Measurements from ENCODE around the gene EEF1AKMT2.

EEF1AKMT2 gene

GRCh38 chr10:124728830-124729661, 62.6 kb downstream of the EEF1AKMT2 start:
- no peak overlapping the region for H3K18ac ChIP-seq (ENCODE audit: low read depth in 1 of 2, low read length in 2 of 2)
- no peak overlapping the region for H3K4me2 ChIP-seq (ENCODE audit: low read length, poor library complexity, severe bottlenecking)
- no peak overlapping the region for H4K91ac ChIP-seq (ENCODE audit: low read length)
- no peak overlapping the region for H3K14ac ChIP-seq (ENCODE audit: low read length in 2 of 2)
- H3K27me3 ChIP-seq (ENCODE audit: control insufficient read depth in 1 of 2, insufficient read depth in 1 of 2, low read length in 2 of 2) = no peaks in the 10 kb centered on the region
- H3K4me3 ChIP-seq (ENCODE audit: insufficient read depth in 1 of 2, low read depth in 1 of 2, low read length in 2 of 2) = no peak overlapping the region
- H3K9ac ChIP-seq (ENCODE audit: low read length) = no peak overlapping the region
- peaks cover 0 to 25% of the 10 kb centered on the region in 2 experiments for H3K36me3 ChIP-seq (ENCODE audit: control insufficient read depth in 1 of 2, insufficient read depth in 2 of 2, low read depth in 1 of 2, low read length in 2 of 2)
- H3K4me1 ChIP-seq (ENCODE audit: control insufficient read depth, insufficient read depth, low read depth, low read length) = peaks cover 6% of the 10 kb centered on the region
- H2AFZ ChIP-seq (ENCODE audit: low read depth, low read length) = no peak overlapping the region
- no peak overlapping the region for H2BK5ac ChIP-seq (ENCODE audit: low read depth, low read length, poor library complexity, severe bottlenecking)
- H3K27ac ChIP-seq (ENCODE audit: low read length, poor library complexity, severe bottlenecking) = no peak overlapping the region
- peaks cover 43% of the 10 kb centered on the region for H3K79me1 ChIP-seq (replicated peaks; ENCODE audit: low read length, poor library complexity, severe bottlenecking)
- H3K23ac ChIP-seq (ENCODE audit: low read length in 2 of 2) = no peak overlapping the region
- no peaks in the 10 kb centered on the region for H3K9me3 ChIP-seq (ENCODE audit: control insufficient read depth, low read length)
- no peak overlapping the region for H2BK120ac ChIP-seq (ENCODE audit: low read depth, low read length)
- 72% methylated on average over 8 of the region's 8 CpGs for WGBS
- no peak overlapping the region for H4K8ac ChIP-seq (ENCODE audit: low read length)
- no peak overlapping the region for H2AK5ac ChIP-seq (ENCODE audit: low read length, severe bottlenecking)
- H2BK12ac ChIP-seq (ENCODE audit: low read length in 2 of 2) = no peak overlapping the region
- no peak overlapping the region for H2BK15ac ChIP-seq (ENCODE audit: low read depth, poor library complexity, severe bottlenecking)
- no peak overlapping the region for H3K4ac ChIP-seq (ENCODE audit: low read depth in 1 of 2, low read length in 2 of 2)
- DNase-seq = peak; percentile 10

- no peak overlapping the region for H2AK5ac ChIP-seq (ENCODE audit: low read length, severe bottlenecking)
- H3K27me3 ChIP-seq (ENCODE audit: control insufficient read depth in 1 of 2, insufficient read depth in 1 of 2, low read length in 2 of 2) = no peaks in the 10 kb centered on the region
- peak; percentile 15 for DNase-seq
- 93% methylated on average over 12 of the region's 14 CpGs for WGBS
- no peak overlapping the region for H2BK5ac ChIP-seq (ENCODE audit: low read depth, low read length, poor library complexity, severe bottlenecking)
- no peak overlapping the region for H3K27ac ChIP-seq (ENCODE audit: low read length, poor library complexity, severe bottlenecking)
- H2AFZ ChIP-seq (ENCODE audit: low read depth, low read length) = no peak overlapping the region
- no peak overlapping the region for H3K4me2 ChIP-seq (ENCODE audit: low read length, poor library complexity, severe bottlenecking)
- H2BK15ac ChIP-seq (ENCODE audit: low read depth, poor library complexity, severe bottlenecking) = no peak overlapping the region
- peak overlapping the region in 1 of 2 experiments; percentile 38 for H3K23ac ChIP-seq (ENCODE audit: low read length in 2 of 2)
- H3K4ac ChIP-seq (ENCODE audit: low read depth in 1 of 2, low read length in 2 of 2) = no peak overlapping the region
- H4K8ac ChIP-seq (ENCODE audit: low read length) = no peak overlapping the region
- H3K79me1 ChIP-seq (replicated peaks; ENCODE audit: low read length, poor library complexity, severe bottlenecking) = peaks cover 37% of the 10 kb centered on the region
- no peaks in the 10 kb centered on the region for H3K9me3 ChIP-seq (ENCODE audit: control insufficient read depth, low read length)
- peaks cover 6% of the 10 kb centered on the region for H3K4me1 ChIP-seq (ENCODE audit: control insufficient read depth, insufficient read depth, low read depth, low read length)
- H2BK12ac ChIP-seq (ENCODE audit: low read length in 2 of 2) = no peak overlapping the region
- no peak overlapping the region for H3K18ac ChIP-seq (ENCODE audit: low read depth in 1 of 2, low read length in 2 of 2)
- peak overlapping the region in 1 of 2 experiments; percentile 28 for H3K14ac ChIP-seq (ENCODE audit: low read length in 2 of 2)
- H3K4me3 ChIP-seq (ENCODE audit: insufficient read depth in 1 of 2, low read depth in 1 of 2, low read length in 2 of 2) = peak overlapping the region in 1 of 2 experiments; percentile 50
- no peak overlapping the region for H4K91ac ChIP-seq (ENCODE audit: low read length)
- peak overlapping the region; percentile 49 for H3K9ac ChIP-seq (ENCODE audit: low read length)
- H2BK120ac ChIP-seq (ENCODE audit: low read depth, low read length) = no peak overlapping the region
- H3K36me3 ChIP-seq (ENCODE audit: control insufficient read depth in 1 of 2, insufficient read depth in 2 of 2, low read depth in 1 of 2, low read length in 2 of 2) = peaks cover 0 to 25% of the 10 kb centered on the region in 2 experiments
Measured at GRCh38 chr10:124728071-124728829, 63.4 kb downstream of the EEF1AKMT2 start.

GRCh38 chr10:124727361-124727960, 64.2 kb downstream of the EEF1AKMT2 start:
- WGBS = 94% methylated on average over 6 of the region's 6 CpGs
- no peak overlapping the region for H2BK15ac ChIP-seq (ENCODE audit: low read depth, poor library complexity, severe bottlenecking)
- H3K79me1 ChIP-seq (replicated peaks; ENCODE audit: low read length, poor library complexity, severe bottlenecking) = peaks cover 40% of the 10 kb centered on the region
- H3K27ac ChIP-seq (ENCODE audit: low read length, poor library complexity, severe bottlenecking) = no peak overlapping the region
- H3K27me3 ChIP-seq (ENCODE audit: control insufficient read depth in 1 of 2, insufficient read depth in 1 of 2, low read length in 2 of 2) = no peaks in the 10 kb centered on the region
- no peak overlapping the region for H3K4ac ChIP-seq (ENCODE audit: low read depth in 1 of 2, low read length in 2 of 2)
- DNase-seq = no peak
- H4K8ac ChIP-seq (ENCODE audit: low read length) = no peak overlapping the region
- no peak overlapping the region for H2AFZ ChIP-seq (ENCODE audit: low read depth, low read length)
- no peak overlapping the region for H2BK120ac ChIP-seq (ENCODE audit: low read depth, low read length)
- no peak overlapping the region for H3K4me2 ChIP-seq (ENCODE audit: low read length, poor library complexity, severe bottlenecking)
- no peak overlapping the region for H2BK12ac ChIP-seq (ENCODE audit: low read length in 2 of 2)
- peaks cover 0 to 25% of the 10 kb centered on the region in 2 experiments for H3K36me3 ChIP-seq (ENCODE audit: control insufficient read depth in 1 of 2, insufficient read depth in 2 of 2, low read depth in 1 of 2, low read length in 2 of 2)
- no peak overlapping the region for H2BK5ac ChIP-seq (ENCODE audit: low read depth, low read length, poor library complexity, severe bottlenecking)
- no peak overlapping the region for H3K14ac ChIP-seq (ENCODE audit: low read length in 2 of 2)
- no peaks in the 10 kb centered on the region for H3K9me3 ChIP-seq (ENCODE audit: control insufficient read depth, low read length)
- H3K4me3 ChIP-seq (ENCODE audit: insufficient read depth in 1 of 2, low read depth in 1 of 2, low read length in 2 of 2) = peak overlapping the region in 1 of 2 experiments; percentile 50
- peak overlapping the region; percentile 49 for H3K9ac ChIP-seq (ENCODE audit: low read length)
- H3K18ac ChIP-seq (ENCODE audit: low read depth in 1 of 2, low read length in 2 of 2) = no peak overlapping the region
- H2AK5ac ChIP-seq (ENCODE audit: low read length, severe bottlenecking) = no peak overlapping the region
- H4K91ac ChIP-seq (ENCODE audit: low read length) = no peak overlapping the region
- no peak overlapping the region for H3K23ac ChIP-seq (ENCODE audit: low read length in 2 of 2)
- H3K4me1 ChIP-seq (ENCODE audit: control insufficient read depth, insufficient read depth, low read depth, low read length) = peaks cover 3% of the 10 kb centered on the region

GRCh38 chr10:124725791-124726190, 65.9 kb downstream of the EEF1AKMT2 start:
- Histone ChIP-seq H3K27ac (ENCODE audit: low read length, poor library complexity, severe bottlenecking) (no peak overlapping the region), H3K9ac (ENCODE audit: low read length) (no peak overlapping the region), H2BK12ac (ENCODE audit: low read length in 2 of 2) (no peak overlapping the region), H3K79me1 (replicated peaks; ENCODE audit: low read length, poor library complexity, severe bottlenecking) (peaks cover 36% of the 10 kb centered on the region), H3K36me3 (ENCODE audit: control insufficient read depth in 1 of 2, insufficient read depth in 2 of 2, low read depth in 1 of 2, low read length in 2 of 2) (peaks cover 0 to 18% of the 10 kb centered on the region in 2 experiments), H2BK15ac (ENCODE audit: low read depth, poor library complexity, severe bottlenecking) (no peak overlapping the region), H3K4me3 (ENCODE audit: insufficient read depth in 1 of 2, low read depth in 1 of 2, low read length in 2 of 2) (no peak overlapping the region), H3K4me1 (ENCODE audit: control insufficient read depth, insufficient read depth, low read depth, low read length) (peaks cover 3% of the 10 kb centered on the region), H2AK5ac (ENCODE audit: low read length, severe bottlenecking) (no peak overlapping the region), H2AFZ (ENCODE audit: low read depth, low read length) (no peak overlapping the region), H3K23ac (ENCODE audit: low read length in 2 of 2) (no peak overlapping the region), H4K8ac (ENCODE audit: low read length) (no peak overlapping the region), H3K9me3 (ENCODE audit: control insufficient read depth, low read length) (no peaks in the 10 kb centered on the region), H3K14ac (ENCODE audit: low read length in 2 of 2) (no peak overlapping the region), H3K27me3 (ENCODE audit: control insufficient read depth in 1 of 2, insufficient read depth in 1 of 2, low read length in 2 of 2) (no peaks in the 10 kb centered on the region), H3K18ac (ENCODE audit: low read depth in 1 of 2, low read length in 2 of 2) (no peak overlapping the region), H4K91ac (ENCODE audit: low read length) (no peak overlapping the region), H3K4me2 (ENCODE audit: low read length, poor library complexity, severe bottlenecking) (no peak overlapping the region), H2BK5ac (ENCODE audit: low read depth, low read length, poor library complexity, severe bottlenecking) (no peak overlapping the region), H2BK120ac (ENCODE audit: low read depth, low read length) (no peak overlapping the region), H3K4ac (ENCODE audit: low read depth in 1 of 2, low read length in 2 of 2) (no peak overlapping the region)
- no peak for DNase-seq
- WGBS = 98% methylated on average over 7 of the region's 7 CpGs

Data from mesenchymal stem cell (in vitro differentiated cells and primary cell).